GM13976 (cell line): Measurements from ENCODE around the gene C1RL.

Experiments
- DNase-seq: peaks from one replicate; pipeline ENCODE4 v3.0.0; 2012; ENCODE audit warnings: low spot score
- CTCF ChIP-seq: IDR thresholded peaks from 2 replicates; pipeline ENCODE4 v1.5.1; 2012; ENCODE audit warnings: borderline replicate concordance, mild to moderate bottlenecking; ENCODE audit not compliant: insufficient read depth; ENCODE audit errors: extremely low read depth, missing control alignments, control extremely low read depth
- in situ Hi-C: fragments of 300-500 bp; cut with MboI; formaldehyde crosslinking; loops from one replicate; pipeline ENCODE4 v1.12.0; 2022; ENCODE audit warnings: low sequenced_read_pairs, mixed read lengths, inconsistent platforms; ENCODE audit not compliant: unreplicated experiment

The C1RL gene

GRCh38 chr12:7091660-7092228 is 17.3 kb downstream of the C1RL start:
- no peak for TF ChIP-seq CTCF
- in situ Hi-C loops, result no loop called here
- no peak for DNase-seq

DNA sequence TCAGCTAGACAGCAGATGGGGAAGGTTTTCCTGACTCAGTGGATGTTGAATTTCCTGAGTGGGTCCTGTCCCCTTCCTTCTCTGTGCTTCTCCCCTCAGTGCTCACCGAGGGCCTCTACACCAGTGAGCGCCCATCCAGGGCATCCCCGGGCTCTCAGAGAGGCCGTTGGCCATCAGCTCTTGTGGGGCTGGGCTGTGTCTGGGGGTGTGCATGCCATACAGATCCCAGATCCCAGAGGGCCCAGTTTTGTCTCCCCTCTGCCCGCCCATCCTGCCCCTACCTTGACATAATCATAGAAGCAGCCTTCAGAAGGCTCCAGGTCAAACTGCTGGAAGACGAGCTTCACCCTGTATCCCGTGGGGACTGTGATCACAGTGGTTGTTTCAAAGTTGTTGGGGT is 17.8 kb downstream of the C1RL start:
- no peak for DNase-seq
- in situ Hi-C loops, result no loop called here
- no peak for TF ChIP-seq CTCF

DNA sequence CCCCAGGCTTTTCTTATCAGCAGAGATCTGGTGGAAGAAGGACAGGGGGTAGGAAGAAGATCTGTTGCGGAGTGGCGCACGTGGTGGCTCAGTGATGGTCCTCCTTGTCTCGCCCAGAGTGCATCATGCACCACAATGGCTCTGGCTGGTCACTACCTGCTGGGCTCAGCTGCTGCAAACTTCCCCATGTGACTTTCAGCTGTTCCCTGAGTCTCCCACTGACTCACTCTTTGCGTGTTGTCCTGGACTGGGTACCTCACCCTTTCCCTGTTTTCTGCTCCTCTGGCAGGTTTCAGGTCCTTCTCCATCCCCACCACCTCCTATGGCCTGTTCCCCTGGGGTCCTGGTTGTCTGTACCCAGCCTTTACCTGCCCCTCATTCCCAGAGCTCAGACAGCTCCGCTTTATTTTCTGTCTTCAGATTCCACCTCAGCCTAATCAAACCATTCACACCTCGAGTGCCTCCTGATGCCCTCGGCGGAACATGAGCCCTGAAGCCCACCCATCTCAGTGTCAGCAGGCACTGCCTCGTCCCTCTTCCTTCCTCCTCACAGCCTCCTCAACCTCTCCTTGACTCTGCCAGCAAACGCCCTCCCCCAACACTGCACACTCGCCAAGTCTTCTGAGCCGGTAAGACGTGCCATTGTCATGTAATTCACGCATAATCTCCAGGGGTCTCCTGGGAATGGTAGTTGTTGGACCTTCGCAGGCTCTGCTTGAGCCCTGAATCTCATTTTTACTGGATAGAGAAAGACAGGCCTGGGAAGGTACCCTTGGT is 18.6 kb downstream of the C1RL start:
- no peak for TF ChIP-seq CTCF
- DNase-seq, result no peak
- in situ Hi-C loops, result no loop called here

DNA sequence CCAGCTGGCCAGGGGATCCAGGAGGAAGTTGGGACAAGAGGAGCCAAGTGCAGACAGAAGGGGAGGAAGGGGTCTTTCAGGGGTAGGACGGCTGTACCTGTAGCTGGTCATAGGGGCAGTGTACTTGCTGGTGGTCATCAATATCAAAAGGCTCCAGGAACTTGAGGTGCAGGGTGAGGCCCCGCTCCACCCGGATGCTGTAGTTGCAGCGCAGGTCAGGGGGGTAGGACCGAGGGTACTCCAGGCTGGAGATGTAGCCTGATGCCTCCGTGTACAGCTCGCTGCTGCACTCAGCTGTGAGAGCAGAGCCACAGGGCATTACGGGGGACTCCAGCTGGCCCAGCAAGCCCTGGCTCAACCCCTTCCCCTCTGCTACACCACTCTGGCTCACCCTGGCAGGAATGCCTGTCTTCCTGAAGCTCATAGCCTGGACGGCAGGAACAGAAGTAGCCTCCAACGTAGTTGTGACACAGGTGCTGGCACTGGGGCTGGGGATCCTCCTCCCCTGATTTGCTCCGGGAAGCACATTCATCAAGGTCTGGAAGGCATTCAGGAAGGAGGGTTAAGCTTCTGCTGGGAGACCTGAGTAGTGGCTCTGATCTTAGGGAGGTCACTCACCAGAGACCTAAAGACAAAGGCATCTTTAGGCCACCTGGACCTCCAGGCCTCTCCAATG is 19.7 kb downstream of the C1RL start:
- in situ Hi-C loops, result no loop called here
- no peak for TF ChIP-seq CTCF
- DNase-seq, result no peak

DNA sequence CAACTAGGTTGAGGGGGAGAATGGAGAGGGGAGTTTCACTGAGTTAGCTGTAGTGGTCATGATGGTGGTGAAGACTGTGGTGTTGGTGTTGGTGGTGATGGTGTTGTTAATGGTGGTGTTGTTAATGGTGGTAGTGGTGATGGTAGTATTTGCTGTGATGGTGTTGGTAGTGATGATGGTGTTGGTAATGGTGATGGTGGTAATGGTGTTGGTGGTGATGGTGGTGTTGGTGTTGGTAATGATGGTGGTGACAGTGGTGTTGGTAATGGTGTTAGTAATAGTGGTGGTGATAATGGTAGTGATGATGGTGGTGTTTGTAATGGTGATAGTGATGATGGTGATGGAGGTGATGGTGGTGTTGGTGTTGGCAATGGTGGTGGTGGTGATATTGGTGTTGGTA is 25.9 kb downstream of the C1RL start:
- no peak for TF ChIP-seq CTCF
- in situ Hi-C loops, result no loop called here
- no peak for DNase-seq

DNA sequence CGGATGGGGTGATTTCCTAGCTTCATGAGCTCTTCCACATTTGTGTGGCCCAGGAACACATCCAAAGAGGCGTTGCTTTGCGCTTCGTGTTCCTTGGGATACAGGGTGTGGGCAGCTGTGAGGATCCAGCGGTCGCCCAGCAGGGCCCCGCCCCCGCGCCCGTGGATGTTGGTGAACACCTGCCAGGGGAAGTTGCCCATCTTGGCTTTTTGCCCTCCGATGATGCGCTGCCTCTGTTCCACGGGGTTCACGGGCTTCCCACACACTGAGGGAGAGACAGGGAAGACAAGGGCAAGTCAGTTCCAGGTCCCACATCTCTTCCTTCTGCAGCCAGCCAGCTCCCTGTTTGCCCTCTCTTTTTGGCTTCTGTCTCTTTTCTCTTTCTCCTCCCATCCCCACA is 28.0 kb downstream of the C1RL start:
- in situ Hi-C loops, result no loop called here
- TF ChIP-seq CTCF, result no peak
- DNase-seq, result no peak
